NCI-H524 treated with DMSO at 0.1 percent for 48 hours (cell line): ENCODE results near the gene CCT8L2.
"Not testable (repeated sequence)": the region's sequence is repeated elsewhere in the genome, so short reads cannot be mapped to it uniquely, and the experiment has no call there.

Experiments
- DNase-seq: peaks from one replicate; lab custom pipeline; 2025; lab: John Stamatoyannopoulos, UW

CCT8L2 gene, protein sequence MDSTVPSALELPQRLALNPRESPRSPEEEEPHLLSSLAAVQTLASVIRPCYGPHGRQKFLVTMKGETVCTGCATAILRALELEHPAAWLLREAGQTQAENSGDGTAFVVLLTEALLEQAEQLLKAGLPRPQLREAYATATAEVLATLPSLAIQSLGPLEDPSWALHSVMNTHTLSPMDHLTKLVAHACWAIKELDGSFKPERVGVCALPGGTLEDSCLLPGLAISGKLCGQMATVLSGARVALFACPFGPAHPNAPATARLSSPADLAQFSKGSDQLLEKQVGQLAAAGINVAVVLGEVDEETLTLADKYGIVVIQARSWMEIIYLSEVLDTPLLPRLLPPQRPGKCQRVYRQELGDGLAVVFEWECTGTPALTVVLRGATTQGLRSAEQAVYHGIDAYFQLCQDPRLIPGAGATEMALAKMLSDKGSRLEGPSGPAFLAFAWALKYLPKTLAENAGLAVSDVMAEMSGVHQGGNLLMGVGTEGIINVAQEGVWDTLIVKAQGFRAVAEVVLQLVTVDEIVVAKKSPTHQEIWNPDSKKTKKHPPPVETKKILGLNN

DNA sequence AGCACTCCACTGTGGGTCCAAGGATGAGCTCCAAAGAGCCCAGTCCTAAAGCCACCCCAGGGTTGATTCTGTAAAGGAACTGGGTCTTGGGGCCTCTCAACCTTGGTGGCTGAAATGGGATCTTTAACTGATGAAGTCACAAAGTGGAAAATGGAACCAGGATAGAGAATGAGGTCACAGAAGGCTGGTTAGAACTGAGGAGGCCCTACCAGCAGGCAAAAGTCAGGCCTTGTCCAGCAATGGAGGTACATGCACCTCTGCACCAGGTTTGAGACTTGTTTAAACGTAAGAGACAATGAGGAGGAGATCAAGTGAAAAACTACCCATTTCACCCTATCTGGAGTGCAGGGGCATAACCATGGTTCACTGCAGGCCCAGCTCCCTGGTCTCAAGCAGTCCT lies at the start of gene CCT8L2:
TSS of gene CCT8L2 (minus strand) at position 101 of the 400 bp plus-strand sequence. CDS start 260 bp downstream, outside the sequence.
- DNase-seq: not testable (repeated sequence)

DNA sequence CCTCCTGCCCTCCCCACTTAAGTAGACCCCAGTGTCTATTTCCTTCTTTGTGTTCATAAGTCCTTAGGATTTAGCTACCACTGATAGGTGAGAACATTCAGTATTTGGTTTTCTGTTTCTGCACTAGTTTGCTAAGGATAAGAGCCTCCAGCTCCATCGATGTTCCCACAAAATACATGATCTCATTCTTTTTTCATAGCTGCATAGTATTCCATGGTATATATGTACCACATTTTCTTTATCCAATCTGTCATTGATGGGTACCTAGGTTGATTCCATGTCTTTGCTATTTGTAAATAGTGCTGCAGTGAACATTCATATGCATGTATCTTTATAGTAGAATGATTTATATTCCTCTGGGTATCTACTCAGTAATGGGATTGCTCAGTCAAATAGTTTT lies 42.8 kb upstream of the CCT8L2 start:
- DNase-seq: not testable (repeated sequence)

DNA sequence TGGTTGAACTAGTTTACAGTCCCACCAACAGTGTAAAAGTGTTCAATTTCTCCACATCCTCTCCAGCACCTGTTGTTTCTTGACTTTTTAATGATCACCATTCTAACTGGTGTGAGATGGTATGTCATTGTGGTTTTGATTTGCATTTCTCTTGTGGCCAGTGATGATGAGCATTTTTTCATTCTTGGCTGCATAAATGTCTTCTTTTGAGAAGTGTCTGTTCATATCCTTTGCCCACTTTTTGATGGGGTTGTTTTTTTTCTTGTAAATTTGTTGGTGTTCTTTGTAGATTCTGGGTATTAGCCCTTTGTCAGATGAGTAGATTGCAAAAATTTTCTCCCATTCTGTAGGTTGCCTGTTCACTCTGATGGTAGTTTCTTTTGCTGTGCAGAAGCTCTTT lies 41.5 kb upstream of the CCT8L2 start:
- DNase-seq: not testable (repeated sequence)

DNA sequence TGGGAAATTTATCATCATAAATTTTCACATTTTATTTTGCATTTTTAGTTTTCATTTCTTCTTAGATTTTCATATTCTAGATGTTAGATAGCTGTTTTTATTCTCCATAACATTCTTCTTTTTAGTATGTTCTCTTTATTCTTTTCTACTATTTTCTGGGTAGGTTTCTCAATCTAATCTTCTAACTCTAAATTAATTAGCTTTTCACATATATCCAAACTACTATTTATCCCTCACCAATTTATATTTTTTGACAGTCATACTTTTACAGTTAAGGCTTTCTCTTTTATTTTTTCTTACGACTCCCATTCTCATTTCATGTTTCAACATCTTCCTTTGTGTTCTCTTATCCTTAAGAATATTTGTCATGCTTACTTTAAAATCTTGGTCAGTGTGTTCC lies 35.9 kb upstream of the CCT8L2 start:
- not testable (repeated sequence) for DNase-seq

DNA sequence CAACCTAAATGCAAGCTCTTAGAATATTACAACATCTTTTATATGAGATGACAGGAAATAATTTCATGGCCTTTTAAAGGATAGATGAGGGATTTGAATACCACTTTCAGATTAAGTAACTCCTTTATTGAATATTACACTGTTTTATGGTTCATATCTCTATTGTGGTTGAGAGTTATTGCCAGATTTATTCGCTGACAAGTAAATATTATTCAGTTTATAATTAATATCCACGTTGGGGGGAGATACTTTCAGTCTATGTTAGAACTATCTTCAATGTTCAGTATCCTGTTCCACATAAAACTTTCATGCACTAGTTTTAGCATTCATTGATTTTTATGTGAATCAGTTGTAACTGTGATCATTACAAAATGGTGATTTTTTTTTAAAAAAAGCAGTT lies 32.4 kb upstream of the CCT8L2 start:
- DNase-seq: not testable (repeated sequence)

DNA sequence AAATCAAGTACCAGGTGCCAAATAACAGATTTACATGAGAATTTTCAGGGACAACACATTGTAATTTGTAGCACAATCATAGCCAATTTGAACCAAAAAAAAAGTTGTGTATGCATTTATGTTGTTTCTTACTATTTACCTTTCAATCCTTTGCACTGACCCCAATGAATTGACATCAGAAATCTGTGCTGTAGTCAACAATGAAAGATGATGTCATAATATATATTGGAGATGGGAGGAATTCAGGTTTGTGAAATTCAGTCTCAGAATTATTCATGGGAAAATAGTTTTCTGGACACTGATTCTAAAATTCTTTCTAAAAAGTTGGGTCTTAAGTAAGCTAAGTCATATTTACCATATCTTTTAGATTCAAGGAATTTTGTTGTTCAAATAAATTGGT lies 31.0 kb upstream of the CCT8L2 start:
- DNase-seq: not testable (repeated sequence)

DNA sequence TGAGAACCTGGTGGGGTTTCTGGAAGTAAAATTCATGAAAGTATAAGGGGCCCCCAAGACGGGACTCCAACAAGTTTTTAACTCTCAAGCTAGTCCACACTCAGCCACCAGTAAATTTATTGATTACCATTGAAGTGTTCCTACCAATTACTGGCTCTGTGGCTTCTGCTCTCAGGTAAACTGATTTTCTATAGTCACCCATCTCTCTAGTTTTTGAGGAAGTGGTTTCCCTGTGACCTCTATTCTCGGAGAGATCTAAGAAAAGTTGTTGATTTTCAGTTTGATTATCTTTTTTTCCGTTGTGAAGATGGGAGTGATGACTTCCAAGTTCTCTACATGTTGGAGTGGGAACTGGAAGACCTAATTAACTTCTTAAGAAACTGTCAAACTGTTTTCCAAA lies 24.9 kb upstream of the CCT8L2 start:
- DNase-seq: not testable (repeated sequence)

DNA sequence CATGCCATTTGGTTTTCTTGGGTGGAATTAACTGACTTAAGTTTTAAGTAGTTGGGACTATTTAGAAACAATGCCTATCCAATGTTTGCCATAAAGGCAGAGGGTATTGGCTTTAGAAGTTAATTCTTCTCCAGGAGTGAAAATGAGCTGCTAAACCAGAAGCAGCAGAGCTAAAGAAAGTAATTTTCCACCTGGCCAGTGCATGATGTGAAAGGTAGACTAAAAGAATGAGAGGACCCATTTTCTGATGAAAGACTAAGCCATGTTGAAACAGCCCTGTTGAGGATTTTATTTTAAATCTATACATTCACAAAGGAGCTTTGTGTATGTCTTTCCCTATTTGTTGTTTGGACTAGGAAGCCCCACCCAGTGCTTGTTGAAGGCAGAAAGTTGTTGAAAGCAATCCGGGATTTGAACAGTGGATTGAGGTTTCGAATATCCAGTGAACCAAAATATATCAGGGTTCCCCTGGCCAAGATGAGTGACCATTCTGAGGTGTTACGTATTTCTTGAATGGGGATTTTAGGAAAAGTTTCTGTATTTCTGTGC lies 23.9 kb upstream of the CCT8L2 start:
- DNase-seq: not testable (repeated sequence)

DNA sequence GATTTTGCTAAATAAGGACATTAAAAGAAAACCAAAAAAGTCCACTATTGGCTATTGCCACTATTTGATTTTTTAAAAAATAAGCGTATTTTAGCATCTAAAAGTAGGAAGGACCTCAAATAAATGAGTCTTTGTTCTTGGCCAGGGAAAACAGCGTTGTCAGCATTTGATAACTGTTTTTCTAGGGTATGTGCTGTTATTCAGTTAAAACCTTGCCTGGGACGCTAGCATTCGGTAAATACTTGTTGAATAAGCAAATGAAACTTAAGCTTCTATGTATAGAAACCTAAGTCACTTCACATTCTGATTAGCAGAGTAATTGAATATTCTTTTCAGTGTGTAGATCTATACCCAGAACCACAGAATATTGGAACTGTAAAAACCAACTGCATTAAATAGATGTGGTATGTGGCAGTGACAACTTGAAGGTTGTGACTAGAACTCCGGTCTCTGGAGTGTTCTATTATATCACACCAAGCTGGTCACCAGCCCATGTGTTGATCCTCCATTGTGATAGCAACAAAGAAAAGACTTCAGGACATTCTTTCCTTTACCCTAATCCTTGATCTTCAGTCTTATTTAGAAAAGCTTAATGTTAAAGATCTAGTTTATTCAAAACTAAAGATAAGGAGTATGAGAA lies 23.1 kb upstream of the CCT8L2 start:
- not testable (repeated sequence) for DNase-seq

DNA sequence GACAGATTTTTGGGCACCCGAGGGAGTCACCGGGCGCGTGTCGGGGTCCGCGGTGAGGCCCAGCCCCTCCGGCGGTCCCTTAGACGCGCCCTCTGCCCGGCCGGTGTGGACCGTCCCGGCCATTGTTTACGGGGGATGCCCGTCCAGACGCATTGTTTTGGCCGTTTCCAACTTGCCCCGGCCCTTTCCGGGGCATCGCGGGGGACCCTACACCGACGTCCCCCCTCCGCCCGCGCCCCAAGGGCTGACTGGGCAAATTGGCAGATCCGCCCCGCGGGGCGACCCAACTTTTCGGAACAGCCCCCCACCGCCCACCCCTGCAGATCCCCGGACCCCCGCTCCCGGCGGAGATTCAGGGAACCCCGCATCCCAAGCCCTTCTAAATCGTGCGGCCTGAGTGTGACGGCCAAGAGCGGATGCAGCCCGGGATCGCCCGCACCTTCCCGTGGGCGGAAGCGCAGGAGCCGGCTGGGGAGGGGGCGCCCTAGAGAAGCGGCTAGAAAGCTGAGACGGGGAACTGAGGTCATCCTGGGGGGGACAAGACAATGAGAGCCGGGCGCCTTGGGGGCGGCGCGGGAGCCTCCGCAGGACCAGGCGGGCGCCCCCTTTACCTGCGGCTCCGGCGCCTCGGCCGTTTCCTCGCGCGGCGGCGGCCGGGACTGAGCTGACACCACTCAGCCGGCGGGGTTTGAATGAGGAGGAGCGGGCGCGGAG lies 17.1 kb upstream of the CCT8L2 start:
- no peak for DNase-seq

DNA sequence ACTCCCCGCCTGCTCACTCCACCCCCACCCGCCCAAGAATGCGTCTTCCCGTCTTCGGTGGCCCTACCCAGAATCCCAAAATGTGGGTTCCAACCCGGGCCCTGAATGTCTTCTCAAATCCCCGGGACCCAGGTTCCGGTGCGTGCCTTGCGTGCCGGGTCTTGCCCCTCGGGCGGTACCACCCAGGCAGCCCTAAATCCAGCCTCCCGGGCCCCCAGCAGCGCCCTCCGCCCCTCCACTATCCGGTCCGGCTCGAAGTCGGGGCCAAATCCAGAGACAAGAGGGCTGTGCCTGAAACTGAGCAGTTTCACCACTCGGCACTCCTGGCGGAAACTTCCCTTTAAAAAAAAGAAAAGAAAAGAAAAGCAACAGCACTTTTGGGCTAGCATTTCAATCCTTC lies 16.3 kb upstream of the CCT8L2 start:
- DNase-seq: no peak

DNA sequence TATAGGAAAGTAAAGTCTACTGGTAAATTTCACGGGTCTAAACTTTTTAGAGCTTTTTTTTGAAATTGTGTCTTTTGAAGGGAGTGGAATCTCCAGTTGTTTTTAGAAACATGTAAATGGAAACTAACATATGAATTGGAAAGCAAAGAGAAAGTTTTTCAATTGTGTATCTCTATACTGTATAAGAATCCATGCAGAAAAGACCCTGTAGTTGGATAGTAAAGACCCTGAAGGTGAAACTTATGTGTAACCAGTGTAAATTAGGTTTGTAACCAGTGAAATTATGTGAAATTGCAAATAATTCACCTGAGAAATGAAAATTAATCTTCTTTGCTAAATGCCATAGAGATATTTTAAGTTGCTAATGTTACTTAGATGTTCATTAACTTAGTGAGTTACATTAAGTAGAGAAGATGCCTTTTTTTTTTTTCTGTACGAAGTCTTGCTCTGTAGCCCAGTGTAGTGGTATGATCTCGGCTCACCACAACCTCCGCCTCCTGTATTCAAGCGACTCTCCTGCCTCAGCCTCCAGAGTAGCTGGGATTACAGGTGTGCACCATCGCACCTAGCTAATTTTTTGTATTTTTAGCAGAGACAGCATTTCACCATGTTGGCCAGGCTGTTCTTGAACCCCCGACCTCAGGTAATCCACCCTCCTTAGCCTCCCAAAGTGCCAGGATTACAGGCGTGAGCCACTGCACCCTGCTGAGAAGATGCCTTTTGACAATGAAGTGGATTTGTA lies 11.8 kb upstream of the CCT8L2 start:
- not testable (repeated sequence) for DNase-seq

DNA sequence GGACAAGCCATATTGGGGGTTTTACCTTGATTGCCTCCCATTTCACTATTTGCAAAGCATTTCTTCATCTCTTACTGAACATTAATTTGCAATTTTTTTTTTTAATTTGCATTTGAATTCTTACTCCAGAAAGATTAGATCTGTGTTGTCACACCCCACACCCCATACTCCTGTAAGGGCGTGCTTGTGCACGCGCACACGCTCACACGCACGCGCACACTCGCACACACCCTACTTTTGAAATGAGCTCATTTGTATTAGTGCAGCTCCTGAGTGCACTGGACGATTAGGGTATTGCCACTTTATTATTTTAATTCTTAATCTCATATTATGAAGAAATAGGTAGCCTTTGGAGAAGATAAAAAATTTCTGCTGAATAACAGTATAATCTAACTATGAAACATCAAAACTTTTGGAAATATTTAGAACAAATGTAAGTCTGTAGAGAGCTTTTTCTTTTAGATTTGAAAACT lies 11.2 kb upstream of the CCT8L2 start:
- DNase-seq: not testable (repeated sequence)

DNA sequence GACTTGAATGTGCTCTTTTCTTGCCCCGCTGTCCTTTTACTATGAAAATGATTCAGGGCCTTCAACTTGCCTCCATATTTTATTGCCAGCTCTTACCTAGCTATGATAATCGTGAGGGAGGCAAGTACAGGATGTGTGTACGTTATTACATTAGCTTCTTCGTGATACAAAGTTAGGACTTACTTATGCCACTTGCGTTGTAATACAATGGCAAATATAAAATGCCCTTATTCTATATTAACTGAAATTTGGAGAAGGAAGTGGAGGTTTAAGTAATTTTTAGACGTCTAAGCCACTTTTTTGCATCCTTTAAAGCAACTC lies 10.8 kb upstream of the CCT8L2 start:
- DNase-seq: no peak

DNA sequence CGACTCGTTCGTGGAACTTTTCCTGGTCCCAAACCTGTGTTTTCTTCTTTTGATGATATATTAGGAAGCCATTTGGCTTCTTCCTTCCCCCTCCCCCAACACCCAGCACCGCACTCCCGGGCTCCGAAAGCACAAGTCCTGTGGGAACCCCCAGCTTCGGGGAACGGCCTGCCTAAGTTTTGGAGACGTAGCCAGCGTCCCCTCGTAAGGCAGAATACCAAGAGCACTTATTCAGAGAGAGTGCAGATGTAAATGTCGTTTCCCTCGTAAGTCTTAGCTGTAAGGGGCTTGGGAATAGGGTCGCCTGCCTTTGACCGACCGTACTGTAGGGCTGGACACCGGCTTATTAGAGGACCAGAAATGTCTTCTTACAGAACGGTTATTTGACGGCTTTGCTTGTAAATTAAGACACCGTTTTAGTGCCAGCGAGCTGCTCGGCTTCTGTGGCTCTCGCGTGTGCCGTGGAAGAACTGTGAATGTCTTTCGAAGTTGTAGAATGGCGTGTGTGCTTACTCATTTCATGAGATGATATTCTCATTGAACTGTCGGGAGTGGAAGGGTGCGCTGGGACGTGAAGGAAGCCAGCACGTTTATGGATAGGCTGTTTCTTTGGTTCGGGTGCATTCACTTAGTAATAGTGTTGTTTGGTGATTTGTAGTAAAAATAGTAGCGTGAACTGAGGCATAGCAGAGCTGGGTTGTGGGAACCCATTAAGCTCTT lies 10.3 kb upstream of the CCT8L2 start:
- DNase-seq: not testable (repeated sequence)

DNA sequence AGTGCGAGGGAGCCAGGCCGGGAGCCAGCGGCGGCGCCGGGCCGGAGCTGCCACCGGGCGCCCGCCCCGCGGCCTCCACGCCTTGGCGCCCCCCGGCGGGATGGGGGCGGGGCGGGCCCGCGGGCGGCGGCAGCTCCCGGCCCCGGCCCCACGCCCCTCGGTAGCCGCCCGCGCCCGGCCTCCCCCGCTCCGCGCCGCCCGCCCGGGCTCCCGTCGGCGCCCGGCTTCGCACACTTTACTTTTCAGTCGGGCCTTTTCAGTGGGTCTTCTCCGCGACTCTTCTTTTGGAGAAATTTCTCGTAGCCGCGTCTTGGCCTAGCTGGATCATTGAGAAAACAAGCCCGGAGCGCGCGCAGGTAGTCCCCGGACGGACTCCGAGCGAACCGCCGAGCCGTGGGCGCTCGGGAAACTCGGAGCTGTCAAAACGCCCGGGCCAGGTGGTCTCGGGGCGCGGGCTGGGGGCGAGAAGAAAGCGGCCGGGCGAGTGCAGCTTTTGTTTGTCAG lies 9.7 kb upstream of the CCT8L2 start:
- not testable (repeated sequence) for DNase-seq

DNA sequence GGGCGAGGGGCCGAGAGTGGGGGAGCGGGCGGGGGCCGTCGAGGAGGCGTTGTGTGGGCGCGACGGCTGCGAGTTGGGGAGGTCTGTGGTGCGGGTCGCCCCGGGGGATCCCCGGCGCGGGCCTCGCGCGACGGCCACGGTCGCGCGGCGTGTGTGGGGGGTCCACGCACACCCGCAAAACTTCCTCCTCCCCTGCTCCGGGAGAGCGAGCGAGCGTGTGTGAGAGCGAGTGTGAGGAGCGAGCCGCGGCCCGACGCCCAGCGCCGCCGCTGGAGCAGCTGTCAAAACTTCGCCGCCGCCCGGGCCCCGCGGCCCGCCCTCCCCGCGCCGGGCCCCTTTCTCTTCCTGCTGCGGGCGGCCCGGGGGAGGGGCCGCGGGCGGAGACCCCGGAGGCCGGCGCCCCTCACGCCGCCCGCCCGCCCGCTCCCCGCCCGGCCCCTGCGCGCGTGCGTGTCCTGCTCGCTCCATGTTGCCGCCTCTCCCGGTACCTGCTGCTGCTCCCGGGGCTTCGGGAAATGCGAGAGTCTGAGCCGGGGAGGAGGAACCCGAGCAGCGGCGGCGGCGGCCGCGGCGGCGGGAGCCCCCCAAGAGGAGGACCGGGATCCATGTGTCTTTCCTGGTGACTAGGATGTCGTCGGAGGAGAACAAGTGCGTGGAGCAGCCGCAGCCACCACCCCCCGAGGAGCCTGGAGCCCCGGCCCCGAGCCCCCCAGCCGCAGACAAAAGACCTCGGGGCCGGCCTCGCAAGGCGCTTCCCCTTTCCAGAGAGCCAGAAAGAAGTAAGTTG lies 9.0 kb upstream of the CCT8L2 start:
- DNase-seq: no peak

DNA sequence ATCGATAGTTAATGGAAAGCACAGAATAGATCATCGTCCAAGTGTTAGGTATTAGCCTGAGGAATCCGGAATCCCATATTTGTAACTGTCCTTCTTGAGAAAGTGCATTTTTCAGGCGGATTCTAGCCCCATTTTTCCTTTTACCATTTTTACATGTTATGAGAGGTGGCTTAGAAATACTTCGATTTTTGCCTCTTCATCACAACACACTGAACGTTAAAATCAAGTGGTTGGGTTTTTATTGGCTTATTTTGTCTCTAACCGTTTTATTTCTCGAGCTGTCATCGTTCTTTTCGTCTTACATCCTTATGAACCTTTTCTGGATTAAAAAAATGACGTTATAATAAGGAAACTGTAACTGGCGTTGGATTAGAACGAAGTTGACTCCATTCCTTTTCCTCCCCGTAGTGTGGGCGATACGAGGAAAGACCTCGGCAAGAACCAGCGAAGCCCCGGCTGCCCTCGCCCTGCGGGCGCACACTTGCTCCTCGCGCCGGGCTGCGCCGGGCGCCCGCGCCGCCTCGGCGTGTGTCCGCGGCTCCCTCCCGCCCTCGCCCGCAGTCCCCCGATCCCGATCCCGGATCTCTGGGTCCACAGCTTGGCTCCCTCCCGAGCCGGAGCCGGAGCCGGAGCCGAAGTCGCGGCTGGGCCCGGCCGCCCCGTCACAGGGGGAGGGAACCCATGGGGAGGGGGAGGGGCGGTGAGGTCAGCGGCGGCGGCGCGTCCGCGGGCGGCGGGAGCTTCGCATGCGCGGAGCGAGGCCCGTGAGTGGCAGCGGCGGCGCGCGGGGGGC lies 8.2 kb upstream of the CCT8L2 start:
- DNase-seq: not testable (repeated sequence)

DNA sequence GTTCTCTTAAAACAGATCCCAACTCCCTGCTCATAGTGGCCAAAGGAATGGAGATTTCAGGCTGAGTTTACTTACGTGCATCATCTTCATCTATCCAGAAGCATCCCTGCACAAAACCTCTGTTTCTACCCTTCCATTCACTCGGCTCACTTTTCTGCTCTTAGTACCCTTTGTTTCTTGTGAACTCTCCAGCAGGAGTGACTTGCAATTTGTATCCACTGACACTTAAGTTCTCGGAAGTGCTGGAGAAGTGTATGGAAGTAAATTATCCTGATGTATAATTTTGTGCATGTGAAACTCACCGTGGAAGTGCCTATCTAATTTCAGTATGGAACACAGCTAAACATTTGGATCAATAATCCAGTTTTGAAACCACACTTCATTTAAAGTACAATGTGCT lies 7.0 kb upstream of the CCT8L2 start:
- not testable (repeated sequence) for DNase-seq
